ENCODE results near the gene APIP. TPM values are rescaled to one million over a fixed set of nuclear protein-coding genes. Genes with fewer than 3 reads are reported as not detected.

The APIP gene
- total RNA-seq, 1 experiment from 2014 or later, result 31.3 TPM

- H3K9ac ChIP-seq (ENCODE audit: extremely low read depth, insufficient read length, low read length), result no peak overlapping the region
- H3K4me2 ChIP-seq (ENCODE audit: insufficient read depth, insufficient read length, low read length), result no peak overlapping the region
- no peak overlapping the region for H3K14ac ChIP-seq (ENCODE audit: insufficient read depth, low read length)
- H2BK20ac ChIP-seq (ENCODE audit: low read depth, low read length, poor library complexity, severe bottlenecking), result no peak overlapping the region
- no peak overlapping the region for H4K5ac ChIP-seq (ENCODE audit: insufficient read length, low read depth, low read length)
- H3K27ac Mint-ChIP-seq, result no peak overlapping the region; a peak in 1 of 7 replicates
- no peaks in the 10 kb centered on the region for H3K9me3 ChIP-seq (ENCODE audit: control insufficient read depth, low read depth, low read length)
- H3K23me2 ChIP-seq (ENCODE audit: insufficient read length, low read depth, low read length, poor library complexity, severe bottlenecking), result no peaks in the 10 kb centered on the region
- H4K8ac ChIP-seq (replicated peaks; ENCODE audit: insufficient read length, low read depth, low read length), result no peak overlapping the region
- H2BK120ac ChIP-seq (ENCODE audit: low read depth, low read length, poor library complexity, severe bottlenecking), result no peak overlapping the region
- WGBS (ENCODE audit: extremely low coverage, insufficient read length, low lambda C conversion rate), result no CpG with 5 or more reads among the region's 1 CpG
- H3K27ac ChIP-seq (ENCODE audit: insufficient read length, low read depth, low read length), result no peak overlapping the region
- H3K4me1 ChIP-seq (ENCODE audit: insufficient read depth, low read length), result no peaks in the 10 kb centered on the region
- no peak for TF ChIP-seq CTCF (conservative IDR thresholded peaks at IDR 0.05)
- H3K23ac ChIP-seq (ENCODE audit: insufficient read length, low read depth, low read length), result no peak overlapping the region
- H3K79me2 ChIP-seq (ENCODE audit: insufficient read depth, low read length), result no peaks in the 10 kb centered on the region
- peaks cover 0 to 20% (median 2%) of the 10 kb centered on the region in 3 experiments; a peak in 5 of 7 replicates for H3K36me3 Mint-ChIP-seq (ENCODE audit: insufficient read depth in 1 of 3, low read depth in 3 of 3)
- no peak overlapping the region for H3K4me3 Mint-ChIP-seq
- H2AK5ac ChIP-seq (ENCODE audit: insufficient read length, low read length), result no peak overlapping the region
- DNase-seq, result no peak
- no peak overlapping the region for H3K18ac ChIP-seq (ENCODE audit: insufficient read length, low read depth, low read length)
- H4K20me1 ChIP-seq (ENCODE audit: control insufficient read depth, insufficient read depth, insufficient read length), result no peaks in the 10 kb centered on the region
- no peaks in the 10 kb centered on the region for H3K27me3 Mint-ChIP-seq (ENCODE audit: low read depth)
- no peak overlapping the region for H2BK12ac ChIP-seq (ENCODE audit: insufficient read length, low read depth, low read length)
- peaks cover 3 to 4% of the 10 kb centered on the region in 2 experiments for H3K4me1 Mint-ChIP-seq
- no peak overlapping the region for H4K91ac ChIP-seq (ENCODE audit: insufficient read length, low read depth, low read length)
- H2AFZ ChIP-seq (ENCODE audit: low read length), result no peak overlapping the region
- no peak overlapping the region for H3K56ac ChIP-seq (ENCODE audit: insufficient read length, low read depth, low read length)
- H3K27me3 ChIP-seq (ENCODE audit: insufficient read depth, low read length), result no peaks in the 10 kb centered on the region
- H2BK15ac ChIP-seq (ENCODE audit: low read depth, low read length), result no peak overlapping the region
- H3K9me3 Mint-ChIP-seq, result no peaks in the 10 kb centered on the region
- H3K79me1 ChIP-seq (ENCODE audit: insufficient read depth, low read depth, low read length, poor library complexity, severe bottlenecking), result no peaks in the 10 kb centered on the region
- no peak overlapping the region for H3T11ph ChIP-seq (ENCODE audit: low read length)
- H3K4ac ChIP-seq (ENCODE audit: low read depth, low read length), result no peak overlapping the region
- no peak overlapping the region for H2BK5ac ChIP-seq (ENCODE audit: insufficient read length, low read length)
Observed at GRCh38 chr11:34959770-34960169, 43.6 kb upstream of the APIP start.
